ENCODE data around the gene UBAC2.

UBAC2 gene

GRCh38 chr13:99344610-99345208, 144.1 kb downstream of the UBAC2 start:
- DNase-seq: no peak

- DNase-seq: no peak
Measured at GRCh38 chr13:99345345-99345744, 144.7 kb downstream of the UBAC2 start.

- DNase-seq: no peak
Measured at GRCh38 chr13:99346335-99347042, 145.8 kb downstream of the UBAC2 start.

- no peak for DNase-seq
Measured at GRCh38 chr13:99347335-99347878, 146.8 kb downstream of the UBAC2 start.

- DNase-seq: no peak
Measured at GRCh38 chr13:99347911-99348451, 147.3 kb downstream of the UBAC2 start.

GRCh38 chr13:99350191-99350590, 149.5 kb downstream of the UBAC2 start:
- no peak for DNase-seq

GRCh38 chr13:99351772-99352171, 151.1 kb downstream of the UBAC2 start:
- no peak for DNase-seq

GRCh38 chr13:99352351-99353245, 151.9 kb downstream of the UBAC2 start:
- DNase-seq: no peak

GRCh38 chr13:99353246-99353600, 152.6 kb downstream of the UBAC2 start:
- DNase-seq: no peak

GRCh38 chr13:99353836-99354235, 153.2 kb downstream of the UBAC2 start:
- no peak for DNase-seq

GRCh38 chr13:99354371-99354951, 153.8 kb downstream of the UBAC2 start:
- DNase-seq: no peak

- no peak for DNase-seq
Measured at GRCh38 chr13:99355267-99356011, 154.8 kb downstream of the UBAC2 start.

GRCh38 chr13:99356012-99356261, 155.3 kb downstream of the UBAC2 start:
- no peak for DNase-seq

GRCh38 chr13:99356262-99357091, 155.8 kb downstream of the UBAC2 start:
- DNase-seq: peak; percentile 20

- no peak for DNase-seq
Measured at GRCh38 chr13:99357131-99357596, 156.5 kb downstream of the UBAC2 start.

- no peak for DNase-seq
Measured at GRCh38 chr13:99357941-99358340, 157.3 kb downstream of the UBAC2 start.

- no peak for DNase-seq
Measured at GRCh38 chr13:99359528-99359927, 158.9 kb downstream of the UBAC2 start.

- DNase-seq: no peak
Measured at GRCh38 chr13:99360696-99361095, 160.0 kb downstream of the UBAC2 start.

- no peak for DNase-seq
Measured at GRCh38 chr13:99361197-99361596, 160.5 kb downstream of the UBAC2 start.

- DNase-seq: no peak
Measured at GRCh38 chr13:99362362-99362761, 161.7 kb downstream of the UBAC2 start.

- no peak for DNase-seq
Measured at GRCh38 chr13:99363391-99363790, 162.7 kb downstream of the UBAC2 start.

All from eye (tissue), 1 donor.